ENCODE results near the gene POLE2. TPM values are rescaled to one million over a fixed set of nuclear protein-coding genes. Genes with fewer than 3 reads are reported as not detected.

Gene POLE2
- total and polyA plus RNA-seq, 2 of the 13 experiments (the other 11 are each of a cell fraction or from before 2014, with no cell fraction given), result 16.6 to 37.0 TPM

DNA sequence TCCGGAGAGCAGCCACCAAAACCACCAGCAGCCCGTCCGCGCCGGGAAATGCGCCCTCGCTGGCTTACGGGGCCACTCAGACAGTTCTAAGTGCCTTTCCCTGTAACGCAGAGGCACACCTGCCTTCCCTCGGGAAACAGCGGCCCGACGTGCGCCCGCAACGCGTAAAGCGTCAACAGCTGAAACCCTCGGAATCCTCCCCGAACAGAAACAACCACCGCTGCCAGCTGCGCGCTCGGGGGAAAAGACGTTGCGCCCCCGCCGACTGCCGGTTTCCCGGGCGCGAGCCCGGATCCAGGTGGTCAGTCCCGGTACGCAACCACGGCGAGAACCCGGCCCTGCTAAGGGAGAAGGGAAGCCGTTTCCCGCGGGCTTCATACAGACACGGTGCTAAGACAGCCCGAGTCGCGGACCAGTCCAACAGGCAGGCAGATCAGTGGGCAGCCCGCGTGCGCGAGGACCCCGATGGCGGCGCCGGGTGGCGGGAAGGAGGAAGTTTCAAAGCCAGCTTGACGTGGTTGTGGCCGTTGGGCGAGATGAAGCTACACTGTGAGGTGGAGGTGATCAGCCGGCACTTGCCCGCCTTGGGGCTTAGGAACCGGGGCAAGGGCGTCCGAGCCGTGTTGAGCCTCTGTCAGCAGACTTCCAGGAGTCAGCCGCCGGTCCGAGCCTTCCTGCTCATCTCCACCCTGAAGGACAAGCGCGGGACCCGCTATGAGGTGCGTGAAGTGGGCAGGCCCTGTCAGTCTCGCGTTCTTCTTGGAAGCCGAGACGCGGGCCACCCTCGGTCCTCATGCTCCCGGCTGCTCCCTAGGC, 89.3 kb downstream of the POLE2 start, which contains the start of gene LRR1 (continued):
- 0 out of 2 replicates have a peak, but pooled peaks have one; percentile 70 for TF ChIP-seq ZNF782 (CRISPR knock-in tag; IDR thresholded peaks at IDR 0.05; ENCODE audit: borderline replicate concordance)
- no peak for TF ChIP-seq ESRRA (CRISPR knock-in tag; IDR thresholded peaks at IDR 0.05; ENCODE audit: low read depth)
- no peak for TF ChIP-seq SP140L (CRISPR knock-in tag; IDR thresholded peaks at IDR 0.05; ENCODE audit: borderline replicate concordance)
- TF ChIP-seq, protein P1, sequence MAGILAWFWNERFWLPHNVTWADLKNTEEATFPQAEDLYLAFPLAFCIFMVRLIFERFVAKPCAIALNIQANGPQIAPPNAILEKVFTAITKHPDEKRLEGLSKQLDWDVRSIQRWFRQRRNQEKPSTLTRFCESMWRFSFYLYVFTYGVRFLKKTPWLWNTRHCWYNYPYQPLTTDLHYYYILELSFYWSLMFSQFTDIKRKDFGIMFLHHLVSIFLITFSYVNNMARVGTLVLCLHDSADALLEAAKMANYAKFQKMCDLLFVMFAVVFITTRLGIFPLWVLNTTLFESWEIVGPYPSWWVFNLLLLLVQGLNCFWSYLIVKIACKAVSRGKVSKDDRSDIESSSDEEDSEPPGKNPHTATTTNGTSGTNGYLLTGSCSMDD (CRISPR knock-in tag; IDR thresholded peaks at IDR 0.05), result no peak
- TF ChIP-seq ZNF709 (CRISPR knock-in tag; IDR thresholded peaks at IDR 0.05), result peak; percentile 10; the same call in 1 of the 2 replicates
- peak; percentile 78; the same call in 1 of the 2 replicates for TF ChIP-seq ZBTB20 (CRISPR knock-in tag; IDR thresholded peaks at IDR 0.05; ENCODE audit: borderline replicate concordance, low read depth)
- peak; percentile 57; the same call in 1 of the 2 replicates for TF ChIP-seq RFXANK (CRISPR knock-in tag; IDR thresholded peaks at IDR 0.05)
- TF ChIP-seq, protein P2, sequence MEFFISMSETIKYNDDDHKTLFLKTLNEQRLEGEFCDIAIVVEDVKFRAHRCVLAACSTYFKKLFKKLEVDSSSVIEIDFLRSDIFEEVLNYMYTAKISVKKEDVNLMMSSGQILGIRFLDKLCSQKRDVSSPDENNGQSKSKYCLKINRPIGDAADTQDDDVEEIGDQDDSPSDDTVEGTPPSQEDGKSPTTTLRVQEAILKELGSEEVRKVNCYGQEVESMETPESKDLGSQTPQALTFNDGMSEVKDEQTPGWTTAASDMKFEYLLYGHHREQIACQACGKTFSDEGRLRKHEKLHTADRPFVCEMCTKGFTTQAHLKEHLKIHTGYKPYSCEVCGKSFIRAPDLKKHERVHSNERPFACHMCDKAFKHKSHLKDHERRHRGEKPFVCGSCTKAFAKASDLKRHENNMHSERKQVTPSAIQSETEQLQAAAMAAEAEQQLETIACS (CRISPR knock-in tag; IDR thresholded peaks at IDR 0.05), result 0 out of 2 replicates have a peak, but pooled peaks have one; percentile 41
- TF ChIP-seq NFE2 (CRISPR knock-in tag; IDR thresholded peaks at IDR 0.05), result no peak
- TF ChIP-seq ZZZ3 (CRISPR knock-in tag; IDR thresholded peaks at IDR 0.05; ENCODE audit: borderline replicate concordance), result no peak
- 0 out of 2 replicates have a peak, but pooled peaks have one; percentile 6 for TF ChIP-seq ZNF629 (CRISPR knock-in tag; conservative IDR thresholded peaks at IDR 0.05)
- peak; percentile 78 for TF ChIP-seq CBFB (CRISPR knock-in tag; IDR thresholded peaks at IDR 0.05)
- TF ChIP-seq ADNP (CRISPR knock-in tag; IDR thresholded peaks at IDR 0.05), result no peak
- TF ChIP-seq CENPT (CRISPR knock-in tag; IDR thresholded peaks at IDR 0.05; ENCODE audit: low read depth), result no peak
- TF ChIP-seq, protein P3, sequence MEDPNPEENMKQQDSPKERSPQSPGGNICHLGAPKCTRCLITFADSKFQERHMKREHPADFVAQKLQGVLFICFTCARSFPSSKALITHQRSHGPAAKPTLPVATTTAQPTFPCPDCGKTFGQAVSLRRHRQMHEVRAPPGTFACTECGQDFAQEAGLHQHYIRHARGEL (CRISPR knock-in tag; IDR thresholded peaks at IDR 0.05), result peak; percentile 36; the same call in 1 of the 2 replicates
- TF ChIP-seq YEATS2 (CRISPR knock-in tag; IDR thresholded peaks at IDR 0.05; ENCODE audit: borderline replicate concordance), result peak; percentile 88
- TF ChIP-seq GABPA (IDR thresholded peaks at IDR 0.05; ENCODE audit: low read depth, low read length), result no peak
- TF ChIP-seq GABPA (CRISPR knock-in tag; IDR thresholded peaks at IDR 0.05; ENCODE audit: low read depth), result peak; percentile 2; the same call in 1 of the 2 replicates
- TF ChIP-seq RELA (CRISPR knock-in tag; IDR thresholded peaks at IDR 0.05), result no peak
- TF ChIP-seq, protein P4, sequence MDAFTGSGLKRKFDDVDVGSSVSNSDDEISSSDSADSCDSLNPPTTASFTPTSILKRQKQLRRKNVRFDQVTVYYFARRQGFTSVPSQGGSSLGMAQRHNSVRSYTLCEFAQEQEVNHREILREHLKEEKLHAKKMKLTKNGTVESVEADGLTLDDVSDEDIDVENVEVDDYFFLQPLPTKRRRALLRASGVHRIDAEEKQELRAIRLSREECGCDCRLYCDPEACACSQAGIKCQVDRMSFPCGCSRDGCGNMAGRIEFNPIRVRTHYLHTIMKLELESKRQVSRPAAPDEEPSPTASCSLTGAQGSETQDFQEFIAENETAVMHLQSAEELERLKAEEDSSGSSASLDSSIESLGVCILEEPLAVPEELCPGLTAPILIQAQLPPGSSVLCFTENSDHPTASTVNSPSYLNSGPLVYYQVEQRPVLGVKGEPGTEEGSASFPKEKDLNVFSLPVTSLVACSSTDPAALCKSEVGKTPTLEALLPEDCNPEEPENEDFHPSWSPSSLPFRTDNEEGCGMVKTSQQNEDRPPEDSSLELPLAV (CRISPR knock-in tag; conservative IDR thresholded peaks at IDR 0.05; ENCODE audit: low read depth), result 0 out of 2 replicates have a peak, but pooled peaks have one; percentile 34
- TF ChIP-seq ATF7 (IDR thresholded peaks at IDR 0.05), result no peak
- TF ChIP-seq ATF7 (CRISPR knock-in tag; IDR thresholded peaks at IDR 0.05), result no peak
- TF ChIP-seq, protein P5, sequence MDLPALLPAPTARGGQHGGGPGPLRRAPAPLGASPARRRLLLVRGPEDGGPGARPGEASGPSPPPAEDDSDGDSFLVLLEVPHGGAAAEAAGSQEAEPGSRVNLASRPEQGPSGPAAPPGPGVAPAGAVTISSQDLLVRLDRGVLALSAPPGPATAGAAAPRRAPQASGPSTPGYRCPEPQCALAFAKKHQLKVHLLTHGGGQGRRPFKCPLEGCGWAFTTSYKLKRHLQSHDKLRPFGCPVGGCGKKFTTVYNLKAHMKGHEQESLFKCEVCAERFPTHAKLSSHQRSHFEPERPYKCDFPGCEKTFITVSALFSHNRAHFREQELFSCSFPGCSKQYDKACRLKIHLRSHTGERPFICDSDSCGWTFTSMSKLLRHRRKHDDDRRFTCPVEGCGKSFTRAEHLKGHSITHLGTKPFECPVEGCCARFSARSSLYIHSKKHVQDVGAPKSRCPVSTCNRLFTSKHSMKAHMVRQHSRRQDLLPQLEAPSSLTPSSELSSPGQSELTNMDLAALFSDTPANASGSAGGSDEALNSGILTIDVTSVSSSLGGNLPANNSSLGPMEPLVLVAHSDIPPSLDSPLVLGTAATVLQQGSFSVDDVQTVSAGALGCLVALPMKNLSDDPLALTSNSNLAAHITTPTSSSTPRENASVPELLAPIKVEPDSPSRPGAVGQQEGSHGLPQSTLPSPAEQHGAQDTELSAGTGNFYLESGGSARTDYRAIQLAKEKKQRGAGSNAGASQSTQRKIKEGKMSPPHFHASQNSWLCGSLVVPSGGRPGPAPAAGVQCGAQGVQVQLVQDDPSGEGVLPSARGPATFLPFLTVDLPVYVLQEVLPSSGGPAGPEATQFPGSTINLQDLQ (CRISPR knock-in tag; IDR thresholded peaks at IDR 0.05), result peak; percentile 81; the same call in 1 of the 2 replicates
- TF ChIP-seq ZNF564 (CRISPR knock-in tag; IDR thresholded peaks at IDR 0.05), result no peak
